Measurements from ENCODE around the gene NECAB3. TPM values are rescaled to one million over a fixed set of nuclear protein-coding genes. Genes with fewer than 3 reads are reported as not detected.
A peak's percentile ranks its signal among the peaks of the same experiment; 100 is the strongest.

The NECAB3 gene
- total RNA-seq, 4 donors from 2014 or later: 17.1 to 30.8 (median 23.3) TPM

DNA sequence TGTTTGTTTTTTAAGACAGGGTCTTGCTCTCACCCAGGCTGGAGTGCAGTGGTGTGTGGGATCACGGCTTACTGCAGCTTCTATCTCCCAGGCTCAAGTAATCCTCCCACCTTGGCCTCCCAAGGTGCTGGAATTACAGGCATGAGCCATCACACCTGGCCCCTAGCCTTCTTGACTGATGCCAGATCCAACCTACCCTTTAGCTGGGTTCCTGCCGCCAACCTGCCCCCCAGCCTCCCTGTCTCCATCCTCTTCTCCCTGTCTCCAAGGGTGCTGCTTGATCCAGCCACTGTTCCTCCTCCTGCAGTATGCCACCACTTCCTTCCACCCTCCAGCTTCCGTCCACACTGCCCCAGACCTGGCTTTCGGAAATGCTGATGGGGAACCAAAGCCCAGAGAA, 15.3 kb downstream of the NECAB3 start:
- intact Hi-C loops (cut with DNase I; ENCODE audit: low total_unique reads): no loop called here
- H3K4me3 ChIP-seq (ENCODE audit: low read depth, poor library complexity, severe bottlenecking): no peak overlapping the region
- TF ChIP-seq POLR2A (IDR thresholded peaks at IDR 0.05): no peak
- TF ChIP-seq, protein P1, sequence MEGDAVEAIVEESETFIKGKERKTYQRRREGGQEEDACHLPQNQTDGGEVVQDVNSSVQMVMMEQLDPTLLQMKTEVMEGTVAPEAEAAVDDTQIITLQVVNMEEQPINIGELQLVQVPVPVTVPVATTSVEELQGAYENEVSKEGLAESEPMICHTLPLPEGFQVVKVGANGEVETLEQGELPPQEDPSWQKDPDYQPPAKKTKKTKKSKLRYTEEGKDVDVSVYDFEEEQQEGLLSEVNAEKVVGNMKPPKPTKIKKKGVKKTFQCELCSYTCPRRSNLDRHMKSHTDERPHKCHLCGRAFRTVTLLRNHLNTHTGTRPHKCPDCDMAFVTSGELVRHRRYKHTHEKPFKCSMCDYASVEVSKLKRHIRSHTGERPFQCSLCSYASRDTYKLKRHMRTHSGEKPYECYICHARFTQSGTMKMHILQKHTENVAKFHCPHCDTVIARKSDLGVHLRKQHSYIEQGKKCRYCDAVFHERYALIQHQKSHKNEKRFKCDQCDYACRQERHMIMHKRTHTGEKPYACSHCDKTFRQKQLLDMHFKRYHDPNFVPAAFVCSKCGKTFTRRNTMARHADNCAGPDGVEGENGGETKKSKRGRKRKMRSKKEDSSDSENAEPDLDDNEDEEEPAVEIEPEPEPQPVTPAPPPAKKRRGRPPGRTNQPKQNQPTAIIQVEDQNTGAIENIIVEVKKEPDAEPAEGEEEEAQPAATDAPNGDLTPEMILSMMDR (IDR thresholded peaks at IDR 0.05): no peak
- DNase-seq (ENCODE audit: low spot score in 2 of 2): no peak
- WGBS, 2 donors: 91 to 97% methylated on average over 4 of the region's 4 CpGs

DNA sequence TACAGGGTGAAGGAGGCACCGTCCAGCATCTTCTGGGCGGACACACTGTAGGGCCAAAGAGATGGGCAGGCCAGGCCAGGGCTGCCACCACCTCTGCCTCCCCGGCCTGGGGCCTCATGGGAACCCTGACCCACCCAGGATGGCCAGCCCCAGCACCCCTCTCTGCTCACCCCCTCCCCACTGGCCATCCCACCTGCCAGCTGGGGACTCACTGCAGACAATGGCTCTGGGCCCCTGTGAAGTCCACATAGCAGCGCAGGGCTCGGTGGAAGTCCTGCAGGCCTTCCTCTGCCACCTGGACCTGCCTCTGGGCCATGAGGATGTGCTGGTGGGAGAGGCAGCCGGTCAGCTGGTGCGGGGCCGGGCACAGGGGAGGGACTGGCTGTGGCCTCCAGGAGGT, 15.7 kb downstream of the NECAB3 start:
- 98% methylated on average over 6 to 7 of the region's 8 CpGs for WGBS, 2 donors
- TF ChIP-seq, protein P1 (IDR thresholded peaks at IDR 0.05): no peak
- TF ChIP-seq POLR2A (IDR thresholded peaks at IDR 0.05): no peak
- DNase-seq (ENCODE audit: low spot score in 2 of 2): no peak
- intact Hi-C loops (cut with DNase I; ENCODE audit: low total_unique reads): no loop called here
- no peak overlapping the region for H3K4me3 ChIP-seq (ENCODE audit: low read depth, poor library complexity, severe bottlenecking)

DNA sequence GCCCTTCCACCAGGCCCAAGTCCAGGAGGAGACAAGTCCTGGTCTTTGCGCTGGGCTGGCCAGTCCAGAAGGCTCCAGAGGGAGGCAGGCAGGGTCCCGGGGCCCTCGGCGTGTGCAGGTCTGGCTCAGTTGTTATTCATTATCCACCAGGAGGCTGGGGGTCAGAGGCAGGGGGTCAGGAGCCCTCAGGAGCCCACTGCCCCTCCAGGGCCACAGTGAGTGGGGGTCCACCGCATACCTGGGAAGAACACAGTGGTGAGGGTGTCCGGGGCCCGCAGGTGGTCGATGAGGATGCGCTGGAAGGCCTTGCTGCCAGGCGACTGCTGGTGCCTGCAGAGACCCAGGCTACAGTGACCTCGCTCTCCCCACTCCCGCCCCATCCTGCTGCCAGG, 16.5 kb downstream of the NECAB3 start:
- no peak for TF ChIP-seq POLR2A (IDR thresholded peaks at IDR 0.05)
- TF ChIP-seq, protein P1 (IDR thresholded peaks at IDR 0.05): no peak
- H3K4me3 ChIP-seq (ENCODE audit: low read depth, poor library complexity, severe bottlenecking): no peak overlapping the region
- intact Hi-C loops (cut with DNase I; ENCODE audit: low total_unique reads): no loop called here
- DNase-seq (ENCODE audit: low spot score in 2 of 2): peak in 1 of 2 donors; percentile 84
- WGBS, 2 donors: 92 to 94% methylated on average over 11 to 12 of the region's 12 CpGs

DNA sequence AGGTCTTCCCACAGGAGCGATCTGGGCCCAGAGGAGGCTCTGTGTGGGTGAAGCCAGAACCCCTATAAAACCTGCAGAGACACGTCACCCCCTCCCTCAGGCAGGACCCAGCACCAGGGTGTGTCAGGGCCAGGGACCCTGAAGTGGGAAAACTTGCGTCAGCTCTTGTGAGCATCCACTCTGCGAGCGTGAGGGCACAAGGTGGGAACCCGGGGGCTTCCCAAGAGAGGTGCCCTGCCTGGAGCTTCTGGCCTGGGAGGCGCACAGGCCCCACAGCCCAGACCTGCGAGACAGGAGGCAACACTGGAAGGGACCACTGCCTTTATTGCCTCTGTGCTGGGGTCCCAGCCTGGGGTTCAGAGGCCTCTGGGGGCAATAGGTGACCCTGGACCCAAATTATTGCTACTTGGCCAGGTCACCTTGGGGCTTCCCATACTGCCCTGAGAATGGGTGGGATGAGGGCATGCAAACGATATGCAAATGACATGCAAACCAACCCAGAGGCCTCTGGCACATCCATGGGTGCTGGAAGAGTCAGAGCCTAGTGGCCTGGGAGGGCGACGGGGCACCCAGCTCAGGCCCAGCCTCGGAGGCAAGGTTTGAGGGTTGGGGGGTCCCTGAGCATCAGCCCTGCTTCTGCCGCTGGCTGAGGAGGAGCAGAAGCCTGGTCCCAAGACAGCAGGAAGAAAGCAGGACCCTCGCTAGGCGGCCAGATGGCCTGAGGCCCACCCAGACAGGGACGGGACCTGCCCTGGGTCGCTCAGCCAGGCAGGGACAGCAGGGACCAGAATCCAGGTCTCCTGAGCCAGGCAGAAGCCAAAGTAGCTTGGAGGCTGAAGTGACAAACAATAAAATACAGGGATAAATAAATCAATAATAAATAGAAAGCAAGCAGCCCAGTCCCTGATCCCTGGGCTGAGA, 17.2 kb downstream of the NECAB3 start:
- intact Hi-C loops (cut with DNase I; ENCODE audit: low total_unique reads): no loop called here
- DNase-seq (ENCODE audit: low spot score in 2 of 2): no peak
- WGBS, 2 donors: 92 to 94% methylated on average over 15 to 16 of the region's 17 CpGs
- TF ChIP-seq, protein P1 (IDR thresholded peaks at IDR 0.05): no peak
- no peak for TF ChIP-seq POLR2A (IDR thresholded peaks at IDR 0.05)
- H3K4me3 ChIP-seq (ENCODE audit: low read depth, poor library complexity, severe bottlenecking): no peak overlapping the region

DNA sequence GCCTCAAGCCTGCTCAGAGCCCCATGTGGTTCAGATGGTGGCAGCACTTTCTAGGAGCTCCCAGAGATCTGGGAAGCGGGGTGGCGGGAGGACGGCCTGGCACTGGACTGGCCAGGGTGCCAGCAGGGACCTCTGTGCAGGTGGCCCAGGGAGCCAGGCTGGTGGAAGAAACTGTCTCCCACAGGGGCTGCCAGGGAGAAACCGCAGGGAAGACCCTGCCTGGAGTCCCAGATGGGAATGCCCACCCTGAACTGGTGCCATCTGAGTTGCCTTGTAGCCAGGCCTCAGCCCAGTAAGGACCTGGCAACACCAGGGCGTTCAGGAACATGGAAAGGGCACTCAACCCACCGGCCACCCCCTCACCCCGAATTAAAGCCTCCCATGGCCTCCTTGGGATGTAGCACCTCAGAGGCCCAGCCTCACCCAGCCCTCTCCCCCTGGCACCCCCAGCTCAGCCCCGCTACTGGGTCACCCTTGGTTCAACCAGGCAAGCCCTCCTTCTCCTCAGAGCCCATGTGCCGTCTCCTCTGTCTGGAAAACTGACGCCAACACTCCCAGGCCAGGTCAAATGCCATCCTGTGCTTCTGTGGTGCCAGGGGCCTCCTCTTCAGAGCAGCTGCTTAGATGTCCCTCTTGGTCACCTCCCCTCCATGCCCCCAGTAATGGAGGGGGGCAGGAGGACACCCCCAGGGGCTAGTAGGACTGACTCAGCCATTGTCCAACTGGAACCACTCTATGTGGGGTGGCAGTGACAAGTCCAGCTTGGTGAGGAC, 18.0 kb downstream of the NECAB3 start:
- WGBS, 2 donors: 91 to 99% methylated on average over 10 of the region's 10 CpGs
- TF ChIP-seq POLR2A (IDR thresholded peaks at IDR 0.05): no peak
- TF ChIP-seq, protein P1 (IDR thresholded peaks at IDR 0.05): no peak
- intact Hi-C loops (cut with DNase I; ENCODE audit: low total_unique reads): no loop called here

More for the DNA sequence above, 18.0 kb downstream of the NECAB3 start:
- DNase-seq (ENCODE audit: low spot score in 2 of 2): peak in 1 of 2 donors; percentile 84
- H3K4me3 ChIP-seq (ENCODE audit: low read depth, poor library complexity, severe bottlenecking): no peak overlapping the region
